Breast epithelium (tissue), 3 donors: ENCODE measurements around the gene ARID1B.

Experiments used
- CTCF ChIP-seq, 3 donors: fragments of 450-650 bp; IDR thresholded peaks; one replicate each; pipeline ENCODE4 v1.5.1; 2016 to 2017; ENCODE audit warnings: antibody characterized with exemption in 3 of 3, mild to moderate bottlenecking in 3 of 3, moderate library complexity in 3 of 3
- POLR2A ChIP-seq: fragments of 450-650 bp; IDR thresholded peaks from one replicate; pipeline ENCODE4 v1.6.1; 2016; ENCODE audit warnings: antibody characterized with exemption, mild to moderate bottlenecking, moderate library complexity

DNA sequence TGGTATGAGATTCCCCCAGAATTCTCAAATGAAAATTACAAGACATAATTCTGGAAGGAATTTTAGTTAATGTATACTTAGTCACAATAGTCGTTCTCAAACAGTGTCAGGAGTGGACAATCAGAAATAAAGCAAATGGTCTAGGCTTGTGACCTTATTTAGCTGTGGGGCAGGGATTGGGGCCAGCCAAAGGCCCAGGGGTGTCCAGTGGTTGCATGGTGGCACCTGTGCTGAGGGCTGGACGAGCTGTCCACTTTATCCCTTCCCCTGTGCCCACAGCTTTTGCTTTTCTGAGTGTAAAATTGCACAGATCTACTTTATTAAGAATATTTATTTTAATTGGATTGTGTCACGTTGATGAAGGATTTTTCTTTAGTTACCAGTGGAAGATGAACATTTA lies 195.0 kb downstream of the ARID1B start:
- TF ChIP-seq CTCF (IDR thresholded peaks at IDR 0.05) (no peak), POLR2A (no peak)
